ENCODE data around the gene SMPD3. TPM values are rescaled to one million over a fixed set of nuclear protein-coding genes. Genes with fewer than 3 reads are reported as not detected.

Gene SMPD3
- total and polyA plus RNA-seq, 2 donors = 0.18 to 2.0 TPM

GRCh38 chr16:68374961-68375660 is 73.2 kb downstream of the SMPD3 start:
- Histone ChIP-seq H3K27ac (ENCODE audit: low read depth) (no peak overlapping the region), H3K36me3 (ENCODE audit: insufficient read depth) (no peaks in the 10 kb centered on the region), H3K4me3 (ENCODE audit: low read depth, low read length) (no peak overlapping the region), H3K4me1 (ENCODE audit: insufficient read depth) (no peaks in the 10 kb centered on the region)
- WGBS = 72% methylated on average over 9 of the region's 9 CpGs
- DNase-seq (ENCODE audit: extremely low spot score) = no peak

- H3K4me3 ChIP-seq (ENCODE audit: low read depth, low read length) = no peak overlapping the region
- 73% methylated on average over 10 of the region's 10 CpGs for WGBS
- no peak overlapping the region for H3K27ac ChIP-seq (ENCODE audit: low read depth)
- no peaks in the 10 kb centered on the region for H3K36me3 ChIP-seq (ENCODE audit: insufficient read depth)
- no peak for DNase-seq (ENCODE audit: extremely low spot score)
- H3K4me1 ChIP-seq (ENCODE audit: insufficient read depth) = no peaks in the 10 kb centered on the region
Measured at GRCh38 chr16:68374246-68374805, 74.0 kb downstream of the SMPD3 start.

GRCh38 chr16:68373528-68374245 is 74.6 kb downstream of the SMPD3 start:
- no peak overlapping the region for H3K4me3 ChIP-seq (ENCODE audit: low read depth, low read length)
- H3K4me1 ChIP-seq (ENCODE audit: insufficient read depth) = no peaks in the 10 kb centered on the region
- H3K36me3 ChIP-seq (ENCODE audit: insufficient read depth) = no peaks in the 10 kb centered on the region
- H3K27ac ChIP-seq (ENCODE audit: low read depth) = no peak overlapping the region
- WGBS = 78% methylated on average over 18 of the region's 18 CpGs
- DNase-seq (ENCODE audit: extremely low spot score) = no peak

- no peak for DNase-seq (ENCODE audit: extremely low spot score)
- no peaks in the 10 kb centered on the region for H3K4me1 ChIP-seq (ENCODE audit: insufficient read depth)
- 92% methylated on average over 8 of the region's 8 CpGs for WGBS
- no peaks in the 10 kb centered on the region for H3K36me3 ChIP-seq (ENCODE audit: insufficient read depth)
- H3K4me3 ChIP-seq (ENCODE audit: low read depth, low read length) = no peak overlapping the region
- H3K27ac ChIP-seq (ENCODE audit: low read depth) = no peak overlapping the region
Measured at GRCh38 chr16:68372806-68373205, 75.5 kb downstream of the SMPD3 start.

DNA sequence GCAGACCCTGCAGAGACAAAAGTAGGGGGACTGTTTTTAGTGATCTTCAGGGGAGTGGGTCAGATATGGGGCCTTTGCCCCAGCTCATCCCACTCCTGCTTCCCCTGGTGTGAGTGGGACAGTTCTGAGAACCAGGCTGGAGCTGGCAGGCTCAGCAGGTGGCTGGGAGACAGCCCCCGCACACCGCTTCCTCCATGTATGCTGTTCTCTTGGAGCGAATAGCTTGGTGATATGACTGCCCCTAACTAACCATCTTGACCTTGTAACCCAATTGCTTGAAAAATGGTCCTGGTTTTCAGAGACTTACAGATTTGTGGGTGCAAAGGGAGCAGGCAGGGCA is 76.0 kb downstream of the SMPD3 start:
- no peak for DNase-seq (ENCODE audit: extremely low spot score)
- Histone ChIP-seq H3K36me3 (ENCODE audit: insufficient read depth) (no peaks in the 10 kb centered on the region), H3K4me3 (ENCODE audit: low read depth, low read length) (no peak overlapping the region), H3K27ac (ENCODE audit: low read depth) (no peak overlapping the region), H3K4me1 (ENCODE audit: insufficient read depth) (no peaks in the 10 kb centered on the region)
- WGBS = 98% methylated on average over 3 of the region's 3 CpGs

DNA sequence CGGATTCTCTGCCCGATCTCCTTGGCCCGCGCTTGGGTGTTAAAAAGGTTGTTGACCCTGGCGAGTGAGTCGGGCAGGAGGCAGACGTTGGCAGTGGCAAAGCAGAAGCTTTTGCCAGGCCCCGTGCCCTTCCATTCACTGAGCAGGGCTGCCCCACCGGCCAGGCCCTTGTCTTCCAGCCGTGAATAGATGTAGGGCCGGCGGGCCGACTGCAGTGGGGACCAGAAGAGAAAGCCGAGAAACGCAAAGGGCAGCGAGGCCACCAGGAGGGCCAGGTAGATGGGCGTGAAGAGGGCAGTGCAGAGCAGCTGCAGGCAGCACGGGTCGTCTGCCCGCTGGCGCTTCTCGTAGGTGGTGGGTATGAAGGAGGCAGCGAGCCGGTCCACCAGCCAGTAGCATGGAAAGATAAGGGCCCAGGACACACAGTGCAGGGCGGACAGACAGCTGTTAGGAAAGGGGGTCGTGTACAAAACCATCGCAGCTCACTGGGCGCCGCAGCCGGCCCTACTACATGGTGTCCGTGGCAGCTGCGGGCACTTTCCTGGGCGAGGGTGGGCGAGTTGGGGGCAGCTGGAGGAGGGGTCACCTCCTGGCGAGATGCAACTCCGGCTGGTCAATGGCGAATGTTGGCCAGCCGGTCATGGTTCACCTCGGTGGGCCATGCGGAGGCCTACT is 76.5 kb downstream of the SMPD3 start:
- Histone ChIP-seq H3K4me1 (ENCODE audit: insufficient read depth) (no peaks in the 10 kb centered on the region), H3K27ac (ENCODE audit: low read depth) (no peak overlapping the region), H3K36me3 (ENCODE audit: insufficient read depth) (no peaks in the 10 kb centered on the region), H3K4me3 (ENCODE audit: low read depth, low read length) (no peak overlapping the region)
- no peak for DNase-seq (ENCODE audit: extremely low spot score)
- WGBS = 94% methylated on average over 40 of the region's 40 CpGs

- Histone ChIP-seq H3K4me1 (ENCODE audit: insufficient read depth) (no peaks in the 10 kb centered on the region), H3K36me3 (ENCODE audit: insufficient read depth) (no peaks in the 10 kb centered on the region), H3K27ac (ENCODE audit: low read depth) (no peak overlapping the region), H3K4me3 (ENCODE audit: low read depth, low read length) (no peak overlapping the region)
- 92% methylated on average over 27 of the region's 27 CpGs for WGBS
- no peak for DNase-seq (ENCODE audit: extremely low spot score)
Measured at GRCh38 chr16:68371276-68371651, 77.0 kb downstream of the SMPD3 start.

DNA sequence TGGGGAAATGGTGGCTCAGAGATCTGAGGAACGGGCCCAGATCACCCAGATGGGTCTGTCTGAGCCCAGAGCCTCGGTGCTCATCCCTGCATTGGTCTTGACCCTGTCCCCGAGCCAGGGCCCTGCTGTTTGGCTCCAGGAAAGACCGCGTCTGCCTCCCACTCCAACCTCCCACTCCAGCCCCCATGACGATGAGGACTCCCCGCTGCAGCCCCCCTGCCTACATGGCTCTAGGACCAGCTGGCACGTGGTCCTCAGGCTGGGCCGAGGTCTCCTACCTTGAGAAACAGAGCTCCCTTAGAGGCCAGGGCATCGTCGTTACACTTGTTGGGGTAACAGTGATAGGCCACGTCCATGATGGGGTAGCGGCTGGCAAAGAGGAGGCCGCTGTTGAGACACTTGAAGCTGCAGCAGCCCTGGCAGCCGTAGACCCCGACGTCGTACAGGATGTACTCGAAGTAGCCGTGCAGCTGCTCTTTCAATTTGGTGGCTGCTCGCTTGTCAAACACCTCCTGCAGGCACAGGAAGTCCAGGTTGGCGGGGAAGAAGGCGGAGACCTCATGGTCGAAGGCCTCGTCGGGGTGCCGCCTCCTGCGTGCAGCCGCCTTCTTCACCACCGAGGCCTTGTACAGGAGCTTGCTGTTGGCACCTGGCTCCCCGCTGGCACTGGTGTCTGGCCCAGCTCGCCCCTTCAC is 77.6 kb downstream of the SMPD3 start:
- Histone ChIP-seq H3K27ac (ENCODE audit: low read depth) (no peak overlapping the region), H3K36me3 (ENCODE audit: insufficient read depth) (no peaks in the 10 kb centered on the region), H3K4me3 (ENCODE audit: low read depth, low read length) (no peak overlapping the region), H3K4me1 (ENCODE audit: insufficient read depth) (no peaks in the 10 kb centered on the region)
- no peak for DNase-seq (ENCODE audit: extremely low spot score)
- WGBS = 84% methylated on average over 32 of the region's 32 CpGs

GRCh38 chr16:68369697-68370580 is 78.4 kb downstream of the SMPD3 start:
- 77% methylated on average over 23 of the region's 23 CpGs for WGBS
- Histone ChIP-seq H3K4me3 (ENCODE audit: low read depth, low read length) (no peak overlapping the region), H3K4me1 (ENCODE audit: insufficient read depth) (no peaks in the 10 kb centered on the region), H3K36me3 (ENCODE audit: insufficient read depth) (no peaks in the 10 kb centered on the region), H3K27ac (ENCODE audit: low read depth) (no peak overlapping the region)
- no peak for DNase-seq (ENCODE audit: extremely low spot score)

GRCh38 chr16:68369168-68369567 is 79.1 kb downstream of the SMPD3 start:
- no peak overlapping the region for H3K4me3 ChIP-seq (ENCODE audit: low read depth, low read length)
- DNase-seq (ENCODE audit: extremely low spot score) = no peak
- WGBS = 75% methylated on average over 4 of the region's 4 CpGs
- no peaks in the 10 kb centered on the region for H3K4me1 ChIP-seq (ENCODE audit: insufficient read depth)
- no peak overlapping the region for H3K27ac ChIP-seq (ENCODE audit: low read depth)
- no peaks in the 10 kb centered on the region for H3K36me3 ChIP-seq (ENCODE audit: insufficient read depth)

DNA sequence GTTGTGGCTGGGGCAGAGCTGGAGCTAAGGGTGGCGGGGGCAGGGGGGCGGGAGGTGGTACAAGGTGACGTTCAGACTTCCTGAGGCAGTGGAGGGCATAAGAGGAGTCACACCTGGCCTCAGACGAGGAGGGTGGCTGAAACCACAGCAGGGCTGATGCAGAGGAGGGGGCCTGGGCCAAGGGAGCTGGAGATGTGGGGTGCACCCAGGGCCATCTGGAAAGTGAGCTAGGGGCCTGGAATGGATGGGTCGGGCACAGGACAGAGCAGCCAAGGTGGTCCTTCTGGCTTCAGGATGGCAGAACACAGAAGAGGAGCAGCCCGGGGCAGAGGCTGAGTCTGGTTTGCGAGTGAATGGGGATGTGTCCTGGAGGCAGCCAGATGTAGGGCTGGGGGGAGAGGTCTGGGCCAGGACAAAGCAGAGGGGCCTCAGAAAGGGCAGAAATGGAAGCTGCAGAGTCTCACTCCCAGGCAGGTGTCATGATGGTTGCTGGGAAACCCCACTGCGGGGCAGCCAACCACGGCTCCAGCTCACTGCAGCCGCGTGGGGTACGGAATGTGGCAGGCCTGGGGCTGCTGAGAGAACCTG is 79.9 kb downstream of the SMPD3 start:
- no peak for DNase-seq (ENCODE audit: extremely low spot score)
- no peaks in the 10 kb centered on the region for H3K36me3 ChIP-seq (ENCODE audit: insufficient read depth)
- WGBS = 66% methylated on average over 12 of the region's 12 CpGs
- no peaks in the 10 kb centered on the region for H3K4me1 ChIP-seq (ENCODE audit: insufficient read depth)
- no peak overlapping the region for H3K4me3 ChIP-seq (ENCODE audit: low read depth, low read length)
- H3K27ac ChIP-seq (ENCODE audit: low read depth) = no peak overlapping the region

GRCh38 chr16:68367891-68368290 is 80.4 kb downstream of the SMPD3 start:
- H3K4me3 ChIP-seq (ENCODE audit: low read depth, low read length) = no peak overlapping the region
- no peak overlapping the region for H3K27ac ChIP-seq (ENCODE audit: low read depth)
- no peaks in the 10 kb centered on the region for H3K36me3 ChIP-seq (ENCODE audit: insufficient read depth)
- no peak for DNase-seq (ENCODE audit: extremely low spot score)
- no peaks in the 10 kb centered on the region for H3K4me1 ChIP-seq (ENCODE audit: insufficient read depth)
- 83% methylated on average over 14 of the region's 14 CpGs for WGBS
